ENCODE measurements around the gene KIAA0319L. TPM values are rescaled to one million over a fixed set of nuclear protein-coding genes. Genes with fewer than 3 reads are reported as not detected.

The KIAA0319L gene
- total RNA-seq, 2 experiments from 2014 or later, result 25.3 to 44.9 TPM

DNA sequence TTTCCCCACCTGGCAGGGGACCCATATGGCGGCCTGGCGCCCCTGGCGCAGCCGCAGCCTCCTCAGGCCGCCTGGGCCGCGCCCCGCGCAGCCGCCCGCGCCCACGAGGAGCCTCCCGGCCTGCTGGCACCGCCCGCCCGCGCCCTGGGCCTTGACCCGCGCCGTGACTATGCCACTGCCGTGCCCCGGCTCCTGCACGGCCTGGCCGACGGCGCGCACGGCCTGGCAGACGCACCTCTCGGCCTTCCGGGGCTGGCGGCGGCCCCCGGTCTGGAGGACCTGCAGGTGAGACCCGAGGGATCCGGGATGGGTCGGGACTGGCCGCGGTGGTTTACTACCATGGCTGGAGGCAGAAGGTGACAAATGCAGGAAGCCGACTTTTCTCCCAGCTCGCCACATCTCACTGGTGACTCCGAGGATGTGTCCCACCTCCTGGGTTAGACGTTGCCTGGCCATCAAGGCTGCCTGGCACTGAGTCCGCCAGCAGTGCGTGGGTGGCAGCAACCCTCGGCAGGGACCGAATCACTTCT, 17.0 kb upstream of the KIAA0319L start:
- no peaks in the 10 kb centered on the region for H3K36me3 ChIP-seq (ENCODE audit: insufficient read depth, low read length)
- no peak overlapping the region for H3K27ac ChIP-seq (ENCODE audit: low read depth, low read length, poor library complexity, severe bottlenecking)
- H4K20me1 ChIP-seq (ENCODE audit: insufficient read depth, low read length), result no peaks in the 10 kb centered on the region
- H3K9me3 ChIP-seq (ENCODE audit: low read length), result no peaks in the 10 kb centered on the region
- peaks cover 18% of the 10 kb centered on the region for H3K4me1 ChIP-seq (ENCODE audit: insufficient read depth, low read length, poor library complexity, severe bottlenecking)
- DNase-seq (ENCODE audit: low spot score), result no peak
- no peak overlapping the region for H2AFZ ChIP-seq (ENCODE audit: low read length)
- H3K9me2 ChIP-seq (ENCODE audit: insufficient read depth, low read length), result no peaks in the 10 kb centered on the region
- BruUV-seq (replicated peaks), result no TSS peak
- no peak overlapping the region for H3K4me2 ChIP-seq (ENCODE audit: low read length)
- CTCF ChIA-PET (ENCODE audit: unreplicated experiment), result no interaction called here
- no peak overlapping the region for H3K4me3 ChIP-seq (ENCODE audit: low read depth, low read length, poor library complexity, severe bottlenecking)
- TF ChIP-seq, protein P1, sequence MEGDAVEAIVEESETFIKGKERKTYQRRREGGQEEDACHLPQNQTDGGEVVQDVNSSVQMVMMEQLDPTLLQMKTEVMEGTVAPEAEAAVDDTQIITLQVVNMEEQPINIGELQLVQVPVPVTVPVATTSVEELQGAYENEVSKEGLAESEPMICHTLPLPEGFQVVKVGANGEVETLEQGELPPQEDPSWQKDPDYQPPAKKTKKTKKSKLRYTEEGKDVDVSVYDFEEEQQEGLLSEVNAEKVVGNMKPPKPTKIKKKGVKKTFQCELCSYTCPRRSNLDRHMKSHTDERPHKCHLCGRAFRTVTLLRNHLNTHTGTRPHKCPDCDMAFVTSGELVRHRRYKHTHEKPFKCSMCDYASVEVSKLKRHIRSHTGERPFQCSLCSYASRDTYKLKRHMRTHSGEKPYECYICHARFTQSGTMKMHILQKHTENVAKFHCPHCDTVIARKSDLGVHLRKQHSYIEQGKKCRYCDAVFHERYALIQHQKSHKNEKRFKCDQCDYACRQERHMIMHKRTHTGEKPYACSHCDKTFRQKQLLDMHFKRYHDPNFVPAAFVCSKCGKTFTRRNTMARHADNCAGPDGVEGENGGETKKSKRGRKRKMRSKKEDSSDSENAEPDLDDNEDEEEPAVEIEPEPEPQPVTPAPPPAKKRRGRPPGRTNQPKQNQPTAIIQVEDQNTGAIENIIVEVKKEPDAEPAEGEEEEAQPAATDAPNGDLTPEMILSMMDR (conservative IDR thresholded peaks at IDR 0.05; ENCODE audit: low read length), result no peak
- no peak for TF ChIP-seq EZH2phosphoT487 (IDR thresholded peaks at IDR 0.05; ENCODE audit: borderline replicate concordance, low read depth, low read length)
- POLR2A ChIA-PET, result no interaction called here
- no peaks in the 10 kb centered on the region for H3K79me2 ChIP-seq (ENCODE audit: insufficient read depth, low read depth, low read length)
- intact Hi-C loops (cut with micrococcal nuclease; ENCODE audit: unreplicated experiment), result no loop called here

DNA sequence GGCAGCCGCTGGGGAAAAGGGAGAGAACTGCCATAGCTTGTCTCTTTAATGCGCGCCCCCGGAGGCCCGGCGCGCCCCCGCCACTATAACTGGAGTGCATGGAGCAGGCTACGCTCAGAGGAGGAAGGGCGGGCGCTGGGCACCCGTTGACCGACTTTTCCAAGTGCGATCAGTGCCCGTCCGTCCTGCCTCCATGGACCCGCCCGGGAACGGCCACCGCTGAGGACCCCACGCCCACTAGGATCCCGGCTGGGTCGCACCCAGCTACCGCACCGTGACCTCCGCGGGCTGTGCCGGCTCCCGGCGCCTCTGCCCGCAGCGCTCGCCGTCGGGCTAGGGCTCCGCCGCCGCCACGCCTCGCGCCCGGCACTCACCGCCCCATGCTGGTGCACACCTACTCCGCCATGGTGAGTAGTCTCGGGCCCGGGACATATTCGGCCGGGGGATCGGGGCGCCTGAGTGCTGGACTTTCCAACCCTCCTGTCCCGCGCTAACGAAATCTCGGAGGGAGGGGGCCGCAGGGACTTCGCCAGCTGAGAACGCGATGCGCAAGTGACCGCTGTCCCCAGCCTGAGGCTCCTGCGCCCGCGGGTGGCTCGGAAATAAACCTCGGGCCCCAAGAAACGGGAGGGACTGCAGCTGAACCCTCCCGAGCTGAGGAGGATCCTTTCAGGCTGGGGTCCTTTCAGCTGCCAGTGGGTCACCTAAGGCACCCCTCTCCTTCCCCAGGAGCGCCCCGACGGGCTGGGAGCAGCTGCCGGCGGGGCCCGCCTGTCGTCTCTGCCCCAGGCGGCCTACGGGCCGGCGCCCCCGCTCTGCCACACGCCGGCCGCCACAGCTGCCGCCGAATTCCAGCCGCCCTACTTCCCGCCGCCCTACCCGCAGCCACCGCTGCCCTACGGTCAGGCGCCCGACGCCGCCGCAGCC, 16.3 kb upstream of the KIAA0319L start, which contains the start of gene TFAP2E:
TFAP2E (plus strand) TSS at position 117 of the 927 bp plus-strand sequence; CDS start at position 381, 264 bp downstream.
- CTCF ChIA-PET (ENCODE audit: unreplicated experiment), result no interaction called here
- Histone ChIP-seq H3K36me3 (ENCODE audit: insufficient read depth, low read length) (no peaks in the 10 kb centered on the region), H3K4me1 (ENCODE audit: insufficient read depth, low read length, poor library complexity, severe bottlenecking) (peaks cover 15% of the 10 kb centered on the region), H3K9me3 (ENCODE audit: low read length) (no peaks in the 10 kb centered on the region), H4K20me1 (ENCODE audit: insufficient read depth, low read length) (no peaks in the 10 kb centered on the region), H3K79me2 (ENCODE audit: insufficient read depth, low read depth, low read length) (no peaks in the 10 kb centered on the region), H3K9me2 (ENCODE audit: insufficient read depth, low read length) (no peaks in the 10 kb centered on the region), H3K27ac (ENCODE audit: low read depth, low read length, poor library complexity, severe bottlenecking) (no peak within 1 kb of the TSS), H3K4me2 (ENCODE audit: low read length) (peak within 1 kb of the TSS; percentile 18; the same call in 1 of the 2 replicates), H2AFZ (ENCODE audit: low read length) (no peak within 1 kb of the TSS), H3K4me3 (ENCODE audit: low read depth, low read length, poor library complexity, severe bottlenecking) (no peak within 1 kb of the TSS)
- POLR2A ChIA-PET, result no interaction called here
- no TSS peak for BruUV-seq (replicated peaks)
- DNase-seq (ENCODE audit: low spot score), result no peak
- intact Hi-C loops (cut with micrococcal nuclease; ENCODE audit: unreplicated experiment), result no loop called here
- TF ChIP-seq EZH2phosphoT487 (IDR thresholded peaks at IDR 0.05; ENCODE audit: borderline replicate concordance, low read depth, low read length), result no peak
- TF ChIP-seq, protein P1 (conservative IDR thresholded peaks at IDR 0.05; ENCODE audit: low read length), result no peak

DNA sequence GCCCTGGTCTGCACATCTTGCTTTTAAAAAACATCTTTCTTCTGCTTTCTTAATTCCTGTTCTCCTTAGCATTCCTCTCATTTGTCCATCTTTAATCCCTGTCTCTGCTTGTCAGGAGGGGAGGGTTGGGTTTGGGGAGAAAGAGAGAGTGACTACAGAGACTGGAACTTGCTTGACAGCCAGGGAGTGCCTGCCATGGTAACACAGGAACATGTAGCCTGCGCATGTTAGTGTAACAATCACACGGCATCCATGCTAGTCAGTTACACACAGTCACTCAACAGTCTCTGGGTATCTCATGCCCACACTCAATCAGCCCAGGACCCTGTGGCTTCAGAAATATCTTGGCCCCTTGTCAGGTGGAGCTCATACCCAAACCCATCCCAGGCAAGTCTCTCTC, 15.1 kb upstream of the KIAA0319L start:
- ChIA-PET CTCF (ENCODE audit: unreplicated experiment) (no interaction called here), POLR2A (no interaction called here)
- H3K4me1 ChIP-seq (ENCODE audit: insufficient read depth, low read length, poor library complexity, severe bottlenecking), result peaks cover 3% of the 10 kb centered on the region
- BruUV-seq (replicated peaks), result no TSS peak
- no peaks in the 10 kb centered on the region for H3K9me2 ChIP-seq (ENCODE audit: insufficient read depth, low read length)
- H3K4me2 ChIP-seq (ENCODE audit: low read length), result no peak overlapping the region
- H3K9me3 ChIP-seq (ENCODE audit: low read length), result no peaks in the 10 kb centered on the region
- no peak for DNase-seq (ENCODE audit: low spot score)
- H4K20me1 ChIP-seq (ENCODE audit: insufficient read depth, low read length), result no peaks in the 10 kb centered on the region
- no peaks in the 10 kb centered on the region for H3K36me3 ChIP-seq (ENCODE audit: insufficient read depth, low read length)
- H2AFZ ChIP-seq (ENCODE audit: low read length), result no peak overlapping the region
- no peak overlapping the region for H3K27ac ChIP-seq (ENCODE audit: low read depth, low read length, poor library complexity, severe bottlenecking)
- H3K79me2 ChIP-seq (ENCODE audit: insufficient read depth, low read depth, low read length), result no peaks in the 10 kb centered on the region
- intact Hi-C loops (cut with micrococcal nuclease; ENCODE audit: unreplicated experiment), result no loop called here
- no peak overlapping the region for H3K4me3 ChIP-seq (ENCODE audit: low read depth, low read length, poor library complexity, severe bottlenecking)
- no peak for TF ChIP-seq EZH2phosphoT487 (IDR thresholded peaks at IDR 0.05; ENCODE audit: borderline replicate concordance, low read depth, low read length)
- TF ChIP-seq, protein P1 (conservative IDR thresholded peaks at IDR 0.05; ENCODE audit: low read length), result no peak

Data from OCI-LY7 (cell line).